ENCODE results near the gene PPM1J. TPM values are rescaled to one million over a fixed set of nuclear protein-coding genes. Genes with fewer than 3 reads are reported as not detected.

PPM1J gene
- total and polyA plus RNA-seq, 9 of the 15 experiments (the other 6 are each of a cell fraction or from before 2014, with no cell fraction given): 0.25 to 10.5 (median 4.2) TPM

GRCh38 chr1:112675728-112676381 lies 39.3 kb downstream of the PPM1J start (continued):
- TF ChIP-seq MAX (CRISPR knock-in tag; IDR thresholded peaks at IDR 0.05) (no peak), SNIP1 (IDR thresholded peaks at IDR 0.05; ENCODE audit: low read depth) (no peak), BRD9 (IDR thresholded peaks at IDR 0.05; ENCODE audit: low read depth, partially characterized antibody) (no peak), ZNF263 (CRISPR knock-in tag; IDR thresholded peaks at IDR 0.05; ENCODE audit: borderline replicate concordance) (peak; percentile 40; the same call in 1 of the 2 replicates), ZNF384 (IDR thresholded peaks at IDR 0.05; ENCODE audit: low read depth, low read length) (no peak), SP1 (CRISPR knock-in tag; IDR thresholded peaks at IDR 0.05) (no peak), ZNF12 (CRISPR knock-in tag; IDR thresholded peaks at IDR 0.05) (peak; percentile 98), HDAC6 (IDR thresholded peaks at IDR 0.05; ENCODE audit: low read depth, low read length) (no peak), HOMEZ (CRISPR knock-in tag; IDR thresholded peaks at IDR 0.05) (no peak), POLR2H (tag; IDR thresholded peaks at IDR 0.05; ENCODE audit: low read depth) (0 out of 2 replicates have a peak, but pooled peaks have one; percentile 3), ZNF197 (CRISPR knock-in tag; IDR thresholded peaks at IDR 0.05; ENCODE audit: low read depth) (no peak), ZC3H4 (CRISPR knock-in tag; IDR thresholded peaks at IDR 0.05; ENCODE audit: borderline replicate concordance) (no peak), LCOR (CRISPR knock-in tag; IDR thresholded peaks at IDR 0.05) (0 out of 2 replicates have a peak, but pooled peaks have one; percentile 9), MNT (conservative IDR thresholded peaks at IDR 0.05) (no peak), NCOA6 (IDR thresholded peaks at IDR 0.05) (no peak), ZNF316 (IDR thresholded peaks at IDR 0.05) (no peak)
